Retinal pigment epithelial cell (primary cell): ENCODE results near the gene TICAM1.

Experiments used
- DNase-seq: peaks from one replicate; pipeline ENCODE4 v3.0.0-alpha.2; 2010; ENCODE audit warnings: low read depth
- H3K4me3 ChIP-seq: 2 replicates; pipeline ENCODE4 v1.5.1; 2011; ENCODE audit warnings: mild to moderate bottlenecking, low read length, control low read depth, moderate library complexity
- CTCF ChIP-seq: conservative IDR thresholded peaks from 2 replicates; pipeline ENCODE4 v1.5.1; 2011; ENCODE audit warnings: low read depth, low read length, control low read depth, inconsistent platforms

TICAM1 gene

GRCh38 chr19:4831304-4831978 lies at the start of gene TICAM1:
TICAM1 (minus strand) TSS chr19:4831712; CDS start chr19:4818377, 13,335 bp downstream.
- no peak for DNase-seq
- H3K4me3 ChIP-seq, result peak within 1 kb of the TSS; percentile 64
- no peak for TF ChIP-seq CTCF

- H3K4me3 ChIP-seq, result no peak overlapping the region
- no peak for TF ChIP-seq CTCF
- DNase-seq, result no peak
These were observed 47.5 kb upstream of the TICAM1 start for GRCh38 chr19:4879041-4879440.

GRCh38 chr19:4878491-4878968 lies 47.0 kb upstream of the TICAM1 start:
- no peak for DNase-seq
- H3K4me3 ChIP-seq, result no peak overlapping the region
- no peak for TF ChIP-seq CTCF

DNA sequence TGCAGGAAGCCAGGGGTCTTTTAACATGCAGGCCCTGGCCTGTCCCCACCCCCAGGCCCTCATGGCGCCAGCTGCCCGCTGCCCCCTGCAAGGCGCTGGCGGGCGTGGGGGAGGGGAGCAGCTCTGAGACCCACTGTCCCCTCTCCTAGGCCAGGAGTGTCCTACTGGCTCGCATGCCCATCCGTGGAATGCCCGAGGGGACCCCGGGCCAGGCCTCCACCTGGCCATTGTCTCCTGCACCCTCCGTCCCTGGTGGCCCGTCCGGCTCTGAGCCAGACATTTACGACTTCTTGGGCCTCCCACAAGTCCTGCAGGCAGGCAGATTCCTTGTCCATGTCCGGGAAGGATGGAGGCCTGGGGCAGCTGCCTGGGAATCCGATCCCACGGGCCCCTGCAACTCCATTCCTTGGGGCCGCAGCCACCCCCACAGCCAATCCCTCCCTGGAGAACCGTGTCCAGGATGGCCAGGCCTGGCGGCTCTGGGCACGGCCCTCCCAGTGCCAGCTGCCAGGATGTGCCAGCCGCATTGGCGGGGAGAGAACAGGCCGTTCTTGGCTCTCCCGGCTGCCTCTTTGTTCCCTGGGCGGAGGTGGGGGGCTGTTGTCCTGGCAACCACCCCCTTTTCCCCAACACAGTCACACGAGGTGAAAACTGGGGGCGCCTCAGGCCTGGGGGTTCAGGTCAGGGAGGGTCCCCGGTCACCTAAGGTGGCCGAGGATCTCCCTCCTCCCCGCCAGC lies 46.4 kb upstream of the TICAM1 start:
- H3K4me3 ChIP-seq, result no peak overlapping the region
- DNase-seq, result no peak
- TF ChIP-seq CTCF, result no peak

GRCh38 chr19:4873930-4874329 lies 42.4 kb upstream of the TICAM1 start:
- no peak for DNase-seq
- H3K4me3 ChIP-seq, result no peak overlapping the region
- TF ChIP-seq CTCF, result no peak

DNA sequence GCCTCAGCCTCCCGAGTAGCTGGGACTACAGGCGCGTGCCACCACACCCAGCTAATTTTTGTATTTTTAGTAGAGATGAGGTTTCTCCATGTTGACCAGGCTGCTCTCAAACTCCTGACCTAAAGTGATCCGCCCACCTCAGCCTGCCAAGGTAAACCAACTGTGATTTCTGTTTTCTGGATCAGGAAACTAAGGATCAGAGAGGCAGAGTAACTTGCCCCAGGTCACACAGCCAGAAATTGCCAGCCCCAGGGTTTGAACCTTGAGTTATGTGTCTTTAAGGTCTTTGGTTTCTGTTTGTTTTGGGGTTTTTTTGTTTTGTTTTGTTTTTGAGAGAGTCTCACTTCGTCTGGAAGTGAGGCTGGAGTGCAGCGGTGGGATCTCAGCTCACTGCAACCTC lies 40.2 kb upstream of the TICAM1 start:
- TF ChIP-seq CTCF, result no peak
- H3K4me3 ChIP-seq, result no peak overlapping the region
- DNase-seq, result no peak
